PC-9 (cell line): ENCODE data around the gene FOXF2. TPM values are rescaled to one million over a fixed set of nuclear protein-coding genes. Genes with fewer than 3 reads are reported as not detected.

ENCODE experiments used
- BruUV-seq: library from RNA; stranded (reverse); fragments of 400-500 nt; replicated peaks from 2 replicates; lab custom pipeline; 2021; lab: Mats Ljungman, UMichigan
- CTCF ChIA-PET: fragments of 300-600 bp; sonication (Branson Sonifier 250); formaldehyde crosslinking; loops from one replicate; lab custom pipeline; 2022; ENCODE audit warnings: antibody characterized with exemption; lab: Charles Lee
- POLR2A ChIA-PET: fragments of 300-600 bp; sonication (Branson Sonifier 250); formaldehyde crosslinking; loops from one replicate; lab custom pipeline; 2022; ENCODE audit warnings: antibody characterized with exemption; ENCODE audit not compliant: unreplicated experiment; lab: Charles Lee
- DNase-seq, 2 experiments: peaks; one replicate each; pipeline versions ENCODE4 v3.0.0 to v3.0.0-alpha.2; 2015 to 2022; ENCODE audit warnings: mixed read lengths in 1 of 2
- H2AFZ ChIP-seq: fragments of 200-600 bp; sonication (generic); 2 replicates; pipeline ENCODE4 v1.8.1; 2017; ENCODE audit warnings: antibody characterized with exemption
- H3F3A ChIP-seq: fragments of 200-600 bp; sonication (generic); 2 replicates; pipeline ENCODE4 v1.8.1; 2017; ENCODE audit warnings: antibody characterized with exemption, mild to moderate bottlenecking, low read depth; ENCODE audit not compliant: insufficient read depth
- H3K27ac ChIP-seq: fragments of 200-600 bp; sonication (generic); 2 replicates; pipeline ENCODE4 v1.6.1; 2016; ENCODE audit warnings: mixed run types
- H3K27me3 ChIP-seq: fragments of 200-600 bp; sonication (generic); 2 replicates; pipeline ENCODE4 v1.6.1; 2016; ENCODE audit warnings: low read depth, mixed run types; ENCODE audit not compliant: insufficient read depth
- H3K36me3 ChIP-seq: fragments of 200-600 bp; sonication (generic); 2 replicates; pipeline ENCODE4 v1.6.1; 2016; ENCODE audit warnings: low read depth, mixed run types
- H3K4me1 ChIP-seq: fragments of 200-600 bp; sonication (generic); replicated peaks from 2 replicates; pipeline ENCODE4 v1.6.1; 2016; ENCODE audit warnings: mixed run types; ENCODE audit not compliant: insufficient read depth
- H3K4me2 ChIP-seq: fragments of 200-600 bp; sonication (generic); 2 replicates; pipeline ENCODE4 v1.6.1; 2017; ENCODE audit warnings: mixed run types
- H3K4me3 ChIP-seq: fragments of 200-600 bp; sonication (generic); 2 replicates; pipeline ENCODE4 v1.6.1; 2016; ENCODE audit warnings: mixed run types
- H3K79me2 ChIP-seq: fragments of 200-600 bp; sonication (generic); 2 replicates; pipeline ENCODE4 v1.6.1; 2017; ENCODE audit warnings: low read depth, mixed run types
- H3K9me2 ChIP-seq: fragments of 200-600 bp; sonication (generic); 2 replicates; pipeline ENCODE4 v1.8.1; 2017; ENCODE audit warnings: mild to moderate bottlenecking; ENCODE audit not compliant: insufficient read depth
- H3K9me3 ChIP-seq: fragments of 200-600 bp; sonication (generic); 2 replicates; pipeline ENCODE4 v1.8.1; 2016; ENCODE audit warnings: low read depth; ENCODE audit not compliant: insufficient read depth
- H4K20me1 ChIP-seq: fragments of 200-600 bp; sonication (generic); 2 replicates; pipeline ENCODE4 v1.8.1; 2017; ENCODE audit not compliant: insufficient read depth
- CTCF ChIP-seq: fragments of 200-600 bp; sonication (generic); conservative IDR thresholded peaks from 2 replicates; pipeline ENCODE4 v1.6.1; 2017; ENCODE audit warnings: mixed run types, antibody characterized with exemption, mild to moderate bottlenecking, moderate library complexity
- EZH2 ChIP-seq: fragments of 200-600 bp; sonication (generic); IDR thresholded peaks from 2 replicates; pipeline ENCODE4 v1.8.0; 2017; ENCODE audit warnings: antibody characterized with exemption, low read depth
- intact Hi-C: fragments of 100-400 bp; cut with micrococcal nuclease; formaldehyde crosslinking; loops from one replicate; pipeline ENCODE4 v1.10.0; 2022; ENCODE audit not compliant: unreplicated experiment
- total RNA-seq: library from RNA; stranded (reverse); gene quantifications from 2 replicates; pipeline ENCODE4 v1.2.3, GENCODE V29; 2021

The FOXF2 gene
- total RNA-seq, 1 experiment from 2014 or later, result not detected

- CTCF ChIA-PET, result interaction anchor here (0.7 kb wide), 1 partner anchor 479 kb away, joined by 9 read pairs; no protein-coding TSS in a partner anchor
- no peak overlapping the region for H3K27ac ChIP-seq
- intact Hi-C loops, result no loop called here
- no peak overlapping the region for H2AFZ ChIP-seq
- H3K4me2 ChIP-seq, result no peak overlapping the region
- H3K27me3 ChIP-seq, result no peaks in the 10 kb centered on the region
- no peaks in the 10 kb centered on the region for H3K36me3 ChIP-seq
- POLR2A ChIA-PET, result no interaction called here
- no TSS peak for BruUV-seq
- H3K4me1 ChIP-seq, result no peaks in the 10 kb centered on the region
- H3K9me2 ChIP-seq, result no peaks in the 10 kb centered on the region
- no peak for TF ChIP-seq CTCF
- TF ChIP-seq EZH2, result no peak
- DNase-seq, result no peak
- H4K20me1 ChIP-seq, result no peaks in the 10 kb centered on the region
- no peak overlapping the region for H3K4me3 ChIP-seq
- H3K79me2 ChIP-seq, result no peaks in the 10 kb centered on the region
- no peaks in the 10 kb centered on the region for H3F3A ChIP-seq
- no peaks in the 10 kb centered on the region for H3K9me3 ChIP-seq
These were observed 28.3 kb downstream of the FOXF2 start for GRCh38 chr6:1417718-1418117.

GRCh38 chr6:1418471-1419191 lies 29.3 kb downstream of the FOXF2 start:
- Histone ChIP-seq H3K4me2 (no peak overlapping the region), H3K27me3 (no peaks in the 10 kb centered on the region), H3K9me2 (no peaks in the 10 kb centered on the region), H3K27ac (no peak overlapping the region), H3K4me1 (no peaks in the 10 kb centered on the region), H3K4me3 (no peak overlapping the region), H3F3A (no peaks in the 10 kb centered on the region), H3K79me2 (no peaks in the 10 kb centered on the region), H3K9me3 (no peaks in the 10 kb centered on the region), H3K36me3 (no peaks in the 10 kb centered on the region), H2AFZ (no peak overlapping the region), H4K20me1 (no peaks in the 10 kb centered on the region)
- TF ChIP-seq EZH2 (no peak), CTCF (no peak)
- ChIA-PET CTCF (no interaction called here), POLR2A (no interaction called here)
- intact Hi-C loops, result no loop called here
- no TSS peak for BruUV-seq
- DNase-seq, result no peak

- no peak for TF ChIP-seq EZH2
- no peak for TF ChIP-seq CTCF
- Histone ChIP-seq H3F3A (no peaks in the 10 kb centered on the region), H3K9me3 (no peaks in the 10 kb centered on the region), H3K27me3 (no peaks in the 10 kb centered on the region), H3K9me2 (no peaks in the 10 kb centered on the region), H3K27ac (no peak overlapping the region), H3K4me2 (no peak overlapping the region), H3K4me1 (no peaks in the 10 kb centered on the region), H3K79me2 (no peaks in the 10 kb centered on the region), H2AFZ (no peak overlapping the region), H3K4me3 (no peak overlapping the region), H3K36me3 (no peaks in the 10 kb centered on the region), H4K20me1 (no peaks in the 10 kb centered on the region)
- intact Hi-C loops, result loop anchor here (10.0 kb wide), 1 partner anchor 626 kb away; no protein-coding TSS in a partner anchor
- ChIA-PET POLR2A (no interaction called here), CTCF (no interaction called here)
- no peak for DNase-seq
- no TSS peak for BruUV-seq
These were observed 31.0 kb downstream of the FOXF2 start for GRCh38 chr6:1420382-1420781.
